Stimulated activated CD8-positive, alpha-beta memory T cell treated with anti-CD3 and anti-CD28 coated beads, Interleukin-4, amount 100 ng/mL, for 1 hour (primary cell): ENCODE data around the gene TMC5.
A peak's percentile ranks its signal among the peaks of the same experiment; 100 is the strongest.

Source experiments
- DNase-seq, 2 donors: peaks; one replicate each; pipeline ENCODE4 v3.0.0-alpha.2; 2020; ENCODE audit warnings: low read depth in 2 of 2, low spot score in 1 of 2

TMC5 gene

GRCh38 chr16:19505600-19506303 lies 88.1 kb downstream of the TMC5 start:
- no peak for DNase-seq

DNA sequence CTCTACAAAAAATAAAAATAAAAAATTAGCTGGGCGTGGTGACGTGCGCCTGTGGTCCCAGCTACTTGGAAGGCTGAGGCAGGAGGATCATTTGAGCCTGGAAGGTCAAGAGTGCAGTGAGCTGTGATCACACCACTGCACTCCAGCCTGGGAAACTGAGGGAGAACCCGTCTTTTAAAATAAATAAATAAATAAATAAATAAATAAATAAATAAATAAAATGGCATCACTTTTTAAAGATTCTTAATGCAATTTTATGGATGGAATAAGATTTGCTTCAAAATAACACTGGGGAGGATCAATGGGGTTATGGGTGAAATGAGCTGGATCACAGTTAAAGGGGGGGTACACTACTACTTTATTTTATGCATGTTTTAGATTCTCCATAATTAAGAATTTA lies 89.3 kb downstream of the TMC5 start:
- no peak for DNase-seq

- DNase-seq = no peak
Observed at GRCh38 chr16:19507867-19508266, 90.2 kb downstream of the TMC5 start.

DNA sequence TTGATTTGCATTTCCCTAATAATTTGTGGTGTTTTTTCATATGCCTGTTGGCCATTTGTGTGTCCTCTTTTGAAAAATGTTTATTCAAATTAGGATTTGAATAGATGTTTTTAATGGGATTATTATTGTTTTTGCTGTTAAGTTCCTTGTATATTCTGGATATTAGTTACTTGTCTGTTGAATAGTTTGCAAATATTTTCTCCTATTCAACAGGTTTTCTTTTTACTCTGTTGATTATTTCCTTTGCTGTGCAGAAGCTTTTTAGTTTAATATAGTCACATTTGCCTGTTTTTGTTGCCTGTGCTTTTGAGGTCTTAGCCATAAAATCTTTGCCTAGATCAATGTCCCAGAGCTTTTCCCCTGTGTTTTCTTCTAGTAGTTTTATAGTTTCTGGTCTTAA lies 94.6 kb downstream of the TMC5 start:
- DNase-seq = no peak

- no peak for DNase-seq
Observed at GRCh38 chr16:19513377-19514053, 95.8 kb downstream of the TMC5 start.

GRCh38 chr16:19515757-19516156 lies 98.1 kb downstream of the TMC5 start:
- no peak for DNase-seq

DNA sequence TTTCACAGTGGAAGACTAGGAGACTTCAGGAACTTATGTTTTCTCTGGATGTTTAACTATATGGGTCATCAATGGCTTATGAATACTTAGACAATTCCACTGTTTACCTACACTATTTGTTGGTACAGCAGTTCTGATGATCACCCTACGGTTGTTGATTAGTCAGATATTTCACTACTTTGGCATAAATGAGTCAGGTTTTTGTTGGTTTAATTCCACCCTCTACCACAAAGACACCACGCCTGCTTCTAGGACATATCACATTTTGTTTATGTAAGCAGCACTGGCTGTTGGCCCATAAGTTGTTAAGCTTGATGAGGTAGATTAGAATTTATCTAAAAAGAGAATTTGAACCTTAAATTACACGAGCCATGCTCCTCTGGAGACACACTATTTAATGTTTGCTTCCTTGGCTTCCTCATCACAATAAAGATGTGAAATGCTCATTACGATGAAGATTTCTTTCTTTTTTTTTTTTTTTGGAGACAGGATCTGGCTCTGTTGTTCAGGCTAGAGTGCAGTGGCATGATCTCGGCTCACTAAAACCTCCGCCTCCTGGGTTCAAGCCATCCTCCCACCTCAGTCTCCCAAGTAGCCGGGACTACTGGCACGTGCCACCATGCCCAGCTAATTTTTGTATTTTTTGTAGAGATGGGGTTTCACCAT lies 99.9 kb downstream of the TMC5 start:
- no peak for DNase-seq

- DNase-seq = no peak
Observed at GRCh38 chr16:19518388-19518787, 100.7 kb downstream of the TMC5 start.

DNA sequence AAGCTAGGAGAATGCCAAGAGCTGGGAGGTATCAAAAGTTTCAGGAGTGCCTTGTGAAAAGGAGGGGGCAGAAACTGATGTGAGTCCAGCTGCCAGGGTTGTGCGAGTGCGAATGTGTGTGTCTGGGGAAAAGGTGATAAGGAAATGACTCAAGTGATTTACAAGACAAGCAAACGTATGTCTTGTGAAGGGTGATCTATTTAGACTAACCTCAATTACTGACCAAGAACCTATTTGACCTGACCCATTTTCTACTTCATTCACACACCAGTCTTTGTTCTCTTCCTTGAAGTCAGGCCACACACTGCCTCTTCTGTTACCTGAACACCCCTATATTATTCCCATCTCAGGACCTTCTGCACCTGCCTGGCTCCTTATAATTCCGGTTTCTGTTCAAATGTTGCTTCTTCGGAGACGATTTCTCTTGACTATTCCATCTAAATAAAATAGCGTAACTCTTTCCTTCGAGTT lies 103.2 kb downstream of the TMC5 start:
- no peak for DNase-seq

- DNase-seq = peak; percentile 81 to 88
Observed at GRCh38 chr16:19521471-19522396, 104.1 kb downstream of the TMC5 start, which contains the start of gene GDE1. TSS of gene GDE1 (minus strand) at chr16:19522098. CDS start at chr16:19521964, 134 bp downstream.

- no peak for DNase-seq
Observed at GRCh38 chr16:19522397-19522732, 104.7 kb downstream of the TMC5 start.

DNA sequence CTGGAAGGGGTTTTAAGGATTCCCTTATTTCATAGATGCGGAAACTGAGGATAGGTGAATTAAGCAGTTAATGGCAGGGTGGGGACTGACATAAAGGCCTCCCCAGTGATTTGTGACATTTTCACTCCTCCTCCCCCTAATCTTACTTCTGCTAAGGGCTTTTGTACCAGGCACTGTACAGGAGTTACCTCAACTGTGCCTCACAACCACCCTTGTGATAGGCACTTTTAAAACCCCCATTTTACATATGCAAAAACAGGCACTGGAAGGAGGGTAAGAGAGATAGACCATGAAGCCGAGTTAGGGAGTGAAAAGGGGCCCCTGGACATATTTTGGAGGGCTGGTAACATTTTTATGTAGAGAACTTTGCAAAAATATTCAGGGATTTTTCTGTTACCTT lies 105.1 kb downstream of the TMC5 start:
- DNase-seq = no peak

DNA sequence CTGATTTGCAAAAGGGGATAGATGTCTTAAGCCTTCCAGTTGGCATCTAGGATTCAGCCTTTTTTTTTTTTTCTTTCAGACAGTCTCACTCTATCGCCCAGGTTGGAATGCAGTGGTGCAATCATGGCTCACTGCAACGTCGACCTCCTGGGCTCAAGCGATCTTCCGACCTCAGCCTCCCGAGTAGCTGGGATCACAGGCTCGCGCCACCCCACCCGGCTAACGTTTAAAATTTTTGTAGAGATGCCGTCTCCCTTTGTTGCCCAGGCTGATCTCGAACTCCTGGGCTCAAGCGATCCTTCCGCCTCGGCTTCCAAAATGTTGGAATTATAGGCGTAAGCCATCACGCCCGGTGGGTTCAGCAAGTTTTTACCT lies 105.5 kb downstream of the TMC5 start:
- no peak for DNase-seq

- peak; percentile 87 to 88 for DNase-seq
Observed at GRCh38 chr16:19523559-19524355, 106.1 kb downstream of the TMC5 start, which contains the start of gene CCP110. TSS of gene CCP110 (plus strand) at chr16:19523942. CDS start at chr16:19527882, 3,940 bp downstream.

GRCh38 chr16:19524356-19524615 lies 106.6 kb downstream of the TMC5 start:
- no peak for DNase-seq

- no peak for DNase-seq
Observed at GRCh38 chr16:19524616-19525384, 107.1 kb downstream of the TMC5 start.

- DNase-seq = no peak
Observed at GRCh38 chr16:19525385-19525723, 107.7 kb downstream of the TMC5 start.

GRCh38 chr16:19527161-19527560 lies 109.5 kb downstream of the TMC5 start:
- DNase-seq = no peak

DNA sequence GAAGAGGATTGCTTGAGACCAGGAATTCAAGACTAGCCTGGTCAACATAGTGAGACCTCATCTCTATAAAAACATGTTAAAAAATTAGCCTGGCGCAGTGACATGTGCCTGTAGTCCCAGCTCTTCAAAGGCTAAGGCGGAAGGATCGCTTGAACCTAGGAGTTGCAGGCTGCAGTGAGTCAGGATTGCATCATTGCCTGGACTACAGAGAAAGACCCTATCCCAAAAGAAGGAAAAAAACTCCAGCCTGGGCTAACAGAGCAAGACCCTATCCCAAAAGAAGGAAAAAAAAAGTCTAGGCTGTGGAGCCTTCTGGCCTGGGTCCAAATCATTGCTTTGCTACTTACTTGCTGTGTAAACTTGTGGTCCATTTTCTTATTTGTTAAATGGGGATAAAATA lies 111.0 kb downstream of the TMC5 start:
- no peak for DNase-seq

- no peak for DNase-seq
Observed at GRCh38 chr16:19532601-19533000, 114.9 kb downstream of the TMC5 start.
